Measurements from ENCODE around the gene LY6G6F. TPM values are rescaled to one million over a fixed set of nuclear protein-coding genes. Genes with fewer than 3 reads are reported as not detected.

The LY6G6F gene
- total RNA-seq, 1 experiment from 2014 or later: not detected

DNA sequence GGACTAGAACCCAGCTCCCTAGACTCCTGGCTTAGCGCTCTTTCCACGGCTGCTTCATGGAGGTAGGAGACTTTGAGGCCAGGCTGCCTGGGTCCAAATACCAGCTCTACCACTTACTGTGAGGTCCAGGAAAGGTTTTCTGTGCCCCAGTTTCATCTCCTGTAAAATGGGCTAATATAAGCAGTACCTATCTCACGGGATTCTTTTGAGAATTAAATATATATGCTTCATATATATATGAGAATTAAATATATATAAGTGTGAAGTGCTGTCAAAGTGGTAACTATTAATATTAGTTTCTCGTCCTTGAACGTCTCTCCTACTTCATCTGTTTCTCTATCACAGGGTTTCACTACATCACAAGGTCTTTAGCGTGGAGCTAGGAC, 15.6 kb upstream of the LY6G6F start:
- POLR2A ChIA-PET (ENCODE audit: low non-redundant PET): no interaction called here
- intact Hi-C loops (cut with micrococcal nuclease; ENCODE audit: unreplicated experiment): no loop called here

DNA sequence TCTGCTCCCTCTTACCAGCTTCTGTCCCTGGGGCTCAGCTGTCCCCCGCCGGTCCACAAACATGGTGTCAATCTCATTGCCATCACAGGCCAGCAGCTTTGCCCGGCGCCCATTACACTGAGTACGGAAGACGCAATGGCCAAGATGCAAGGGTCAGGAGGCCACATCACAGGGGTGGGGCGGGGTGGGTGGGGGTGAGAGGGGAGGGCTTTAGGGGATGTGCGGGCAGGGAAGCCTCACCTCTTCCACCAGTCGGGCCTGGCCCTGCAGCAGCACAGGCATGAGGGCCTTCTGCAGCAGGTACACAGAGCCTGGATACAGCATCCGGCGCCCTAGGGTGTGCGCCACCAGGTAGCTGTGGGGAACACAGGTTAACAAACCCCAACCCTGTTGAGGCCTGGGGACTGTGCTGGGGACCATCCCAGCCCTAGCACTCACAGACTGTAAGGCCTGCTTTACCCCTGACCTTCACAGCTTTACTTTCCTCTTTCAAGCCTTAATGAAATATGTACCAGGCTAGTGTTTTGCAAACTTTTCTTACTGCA, 15.0 kb upstream of the LY6G6F start:
- no peak for DNase-seq (ENCODE audit: low spot score)
- H3K4me3 ChIP-seq (ENCODE audit: low read depth, low read length, poor library complexity, severe bottlenecking): no peak overlapping the region
- intact Hi-C loops (cut with micrococcal nuclease; ENCODE audit: unreplicated experiment): no loop called here
- no peak overlapping the region for H3K27ac ChIP-seq (ENCODE audit: low read depth, low read length, poor library complexity, severe bottlenecking)
- POLR2A ChIA-PET (ENCODE audit: low non-redundant PET): no interaction called here
- H3K9me3 ChIP-seq (ENCODE audit: low read depth, low read length, poor library complexity, severe bottlenecking): no peaks in the 10 kb centered on the region
- no peaks in the 10 kb centered on the region for H3K27me3 ChIP-seq (replicated peaks; ENCODE audit: insufficient read depth, low read depth, low read length, poor library complexity)
- TF ChIP-seq EZH2 (IDR thresholded peaks at IDR 0.05; ENCODE audit: borderline replicate concordance, low read depth, low read length, poor library complexity, severe bottlenecking): no peak
- TF ChIP-seq, protein P1, sequence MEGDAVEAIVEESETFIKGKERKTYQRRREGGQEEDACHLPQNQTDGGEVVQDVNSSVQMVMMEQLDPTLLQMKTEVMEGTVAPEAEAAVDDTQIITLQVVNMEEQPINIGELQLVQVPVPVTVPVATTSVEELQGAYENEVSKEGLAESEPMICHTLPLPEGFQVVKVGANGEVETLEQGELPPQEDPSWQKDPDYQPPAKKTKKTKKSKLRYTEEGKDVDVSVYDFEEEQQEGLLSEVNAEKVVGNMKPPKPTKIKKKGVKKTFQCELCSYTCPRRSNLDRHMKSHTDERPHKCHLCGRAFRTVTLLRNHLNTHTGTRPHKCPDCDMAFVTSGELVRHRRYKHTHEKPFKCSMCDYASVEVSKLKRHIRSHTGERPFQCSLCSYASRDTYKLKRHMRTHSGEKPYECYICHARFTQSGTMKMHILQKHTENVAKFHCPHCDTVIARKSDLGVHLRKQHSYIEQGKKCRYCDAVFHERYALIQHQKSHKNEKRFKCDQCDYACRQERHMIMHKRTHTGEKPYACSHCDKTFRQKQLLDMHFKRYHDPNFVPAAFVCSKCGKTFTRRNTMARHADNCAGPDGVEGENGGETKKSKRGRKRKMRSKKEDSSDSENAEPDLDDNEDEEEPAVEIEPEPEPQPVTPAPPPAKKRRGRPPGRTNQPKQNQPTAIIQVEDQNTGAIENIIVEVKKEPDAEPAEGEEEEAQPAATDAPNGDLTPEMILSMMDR (conservative IDR thresholded peaks at IDR 0.05; ENCODE audit: low read depth, low read length): no peak
- H3K4me1 ChIP-seq (ENCODE audit: insufficient read depth, low read length, poor library complexity, severe bottlenecking): no peaks in the 10 kb centered on the region
- CTCF ChIA-PET: no interaction called here
- H3K36me3 ChIP-seq (ENCODE audit: insufficient read depth, low read length, poor library complexity, severe bottlenecking): peaks cover 34% of the 10 kb centered on the region
- BruUV-seq (replicated peaks): no TSS peak

More for the DNA sequence above, 15.6 kb upstream of the LY6G6F start:
- Histone ChIP-seq H3K9me3 (ENCODE audit: low read depth, low read length, poor library complexity, severe bottlenecking) (no peaks in the 10 kb centered on the region), H3K27ac (ENCODE audit: low read depth, low read length, poor library complexity, severe bottlenecking) (no peak overlapping the region), H3K4me1 (ENCODE audit: insufficient read depth, low read length, poor library complexity, severe bottlenecking) (no peaks in the 10 kb centered on the region), H3K27me3 (replicated peaks; ENCODE audit: insufficient read depth, low read depth, low read length, poor library complexity) (no peaks in the 10 kb centered on the region), H3K36me3 (ENCODE audit: insufficient read depth, low read length, poor library complexity, severe bottlenecking) (peaks cover 30% of the 10 kb centered on the region), H3K4me3 (ENCODE audit: low read depth, low read length, poor library complexity, severe bottlenecking) (no peak overlapping the region)
- no TSS peak for BruUV-seq (replicated peaks)
- no peak for TF ChIP-seq EZH2 (IDR thresholded peaks at IDR 0.05; ENCODE audit: borderline replicate concordance, low read depth, low read length, poor library complexity, severe bottlenecking)
- TF ChIP-seq, protein P1 (conservative IDR thresholded peaks at IDR 0.05; ENCODE audit: low read depth, low read length): no peak
- CTCF ChIA-PET: interaction anchor here (0.6 kb wide), 1 partner anchor 39 kb away, joined by 3 read pairs; no protein-coding TSS in a partner anchor
- DNase-seq (ENCODE audit: low spot score): no peak

DNA sequence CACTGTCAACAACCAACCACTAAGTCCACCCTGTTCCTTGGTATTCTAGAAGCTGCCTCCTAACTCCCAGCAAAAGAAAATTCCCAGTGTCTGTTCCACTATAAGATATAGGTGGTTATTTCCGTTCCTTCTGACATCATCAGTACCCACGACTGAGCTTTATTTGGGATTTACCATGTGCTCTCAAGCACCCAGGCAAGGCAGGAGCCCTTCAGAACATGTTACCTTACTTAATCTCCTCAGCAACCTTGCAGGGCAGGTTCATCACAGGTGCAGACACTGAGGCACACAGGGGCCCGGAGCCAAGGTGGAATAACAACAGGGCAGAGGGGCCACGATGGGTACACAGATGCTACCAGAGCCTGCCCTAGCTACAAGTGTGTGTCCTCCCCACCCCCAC, 14.3 kb upstream of the LY6G6F start:
- TF ChIP-seq, protein P1 (conservative IDR thresholded peaks at IDR 0.05; ENCODE audit: low read depth, low read length): no peak
- TF ChIP-seq EZH2 (IDR thresholded peaks at IDR 0.05; ENCODE audit: borderline replicate concordance, low read depth, low read length, poor library complexity, severe bottlenecking): no peak
- no peaks in the 10 kb centered on the region for H3K27me3 ChIP-seq (replicated peaks; ENCODE audit: insufficient read depth, low read depth, low read length, poor library complexity)
- intact Hi-C loops (cut with micrococcal nuclease; ENCODE audit: unreplicated experiment): no loop called here
- H3K4me1 ChIP-seq (ENCODE audit: insufficient read depth, low read length, poor library complexity, severe bottlenecking): no peaks in the 10 kb centered on the region
- POLR2A ChIA-PET (ENCODE audit: low non-redundant PET): no interaction called here
- BruUV-seq (replicated peaks): no TSS peak
- H3K4me3 ChIP-seq (ENCODE audit: low read depth, low read length, poor library complexity, severe bottlenecking): no peak overlapping the region
- H3K36me3 ChIP-seq (ENCODE audit: insufficient read depth, low read length, poor library complexity, severe bottlenecking): peaks cover 37% of the 10 kb centered on the region
- H3K27ac ChIP-seq (ENCODE audit: low read depth, low read length, poor library complexity, severe bottlenecking): no peak overlapping the region
- CTCF ChIA-PET: no interaction called here
- H3K9me3 ChIP-seq (ENCODE audit: low read depth, low read length, poor library complexity, severe bottlenecking): no peaks in the 10 kb centered on the region
- DNase-seq (ENCODE audit: low spot score): no peak

Measured in A673 (cell line).